HG02970 (cell line): ENCODE results near the gene FARSB.
A peak's percentile ranks its signal among the peaks of the same experiment; 100 is the strongest.
"Not testable (repeated sequence)": the region's sequence is repeated elsewhere in the genome, so short reads cannot be mapped to it uniquely, and the experiment has no call there.

Experiments
- ATAC-seq: cut with Tn5 transposase; IDR thresholded peaks from one replicate; pipeline ENCODE4 v1.9.1; 2021; ENCODE audit warnings: mild to moderate bottlenecking, moderate library complexity, moderate number of reproducible peaks; ENCODE audit not compliant: unreplicated experiment, low FRiP score

The FARSB gene

GRCh38 chr2:222655787-222656525 lies at the start of gene FARSB:
Gene FARSB (minus strand): TSS chr2:222656092. CDS start chr2:222656073, 19 bp downstream.
- peak; percentile 98 for ATAC-seq

DNA sequence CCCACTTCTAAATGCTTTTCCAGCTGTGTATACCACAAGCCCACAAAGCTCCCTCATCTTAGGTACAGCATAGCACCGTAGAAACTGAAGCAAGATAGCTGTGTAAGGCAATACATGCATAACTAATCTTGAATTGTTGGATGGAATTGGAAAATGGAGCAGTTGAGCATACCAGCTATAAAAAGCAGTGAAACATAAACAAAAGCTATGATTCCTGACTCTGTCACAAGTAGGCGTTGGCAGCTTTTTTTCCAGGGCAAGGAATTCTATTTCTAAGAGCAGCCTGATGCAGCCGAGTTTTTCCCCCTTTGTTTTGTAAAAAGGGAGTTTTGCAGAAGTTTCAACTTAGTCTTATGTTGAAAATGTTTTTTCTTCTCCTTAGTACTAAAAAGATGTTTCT lies 48.0 kb upstream of the FARSB start:
- no peak for ATAC-seq

- no peak for ATAC-seq
These were observed 47.2 kb upstream of the FARSB start for GRCh38 chr2:222703091-222703490.

- no peak for ATAC-seq
These were observed 45.8 kb upstream of the FARSB start for GRCh38 chr2:222701721-222702131.

- ATAC-seq, result no peak
These were observed 45.3 kb upstream of the FARSB start for GRCh38 chr2:222701233-222701632.

GRCh38 chr2:222698276-222698675 lies 42.4 kb upstream of the FARSB start:
- ATAC-seq, result no peak

DNA sequence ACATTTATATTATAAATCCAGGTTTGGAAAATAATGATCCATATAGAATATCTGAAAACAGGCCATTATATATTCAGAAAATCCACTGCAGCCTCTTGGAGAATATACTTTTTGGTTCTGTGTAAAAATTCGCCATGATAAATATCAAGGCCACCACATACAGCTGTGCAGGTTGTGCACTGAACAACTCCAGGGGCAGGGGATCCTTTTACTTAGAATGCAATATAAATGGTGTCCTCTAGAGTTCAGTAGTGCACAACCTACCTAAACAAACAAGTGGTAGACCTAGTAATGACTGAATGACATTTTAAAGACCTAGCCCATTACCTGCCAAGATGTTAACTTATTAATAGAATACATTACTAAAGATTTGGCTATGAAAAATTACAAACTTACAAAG lies 37.9 kb upstream of the FARSB start:
- no peak for ATAC-seq

GRCh38 chr2:222693413-222693812 lies 37.5 kb upstream of the FARSB start:
- not testable (repeated sequence) for ATAC-seq

GRCh38 chr2:222690564-222691200 lies 34.8 kb upstream of the FARSB start:
- peak; percentile 84 for ATAC-seq

DNA sequence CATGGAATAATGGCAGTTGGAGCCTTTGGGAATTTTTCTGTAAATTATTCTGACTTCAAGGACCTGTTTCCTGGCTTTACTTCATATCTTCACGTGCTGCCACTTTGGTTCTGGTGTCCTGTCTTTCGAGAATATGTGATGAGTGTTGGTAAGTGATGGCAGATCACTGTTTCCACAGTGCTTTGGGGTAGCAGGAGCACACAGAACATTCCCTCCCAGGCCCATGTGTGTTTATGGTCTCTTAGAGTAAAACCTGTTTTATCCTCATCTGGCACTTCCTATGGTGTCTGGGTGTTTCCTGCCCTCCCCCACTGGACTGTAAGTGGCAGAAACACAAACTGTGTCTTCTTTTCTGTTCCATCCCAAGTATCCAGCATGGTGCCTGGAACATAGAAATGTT lies 33.4 kb upstream of the FARSB start:
- ATAC-seq, result no peak

- ATAC-seq, result no peak
These were observed 33.0 kb upstream of the FARSB start for GRCh38 chr2:222688917-222689316.

GRCh38 chr2:222686086-222686750 lies 30.3 kb upstream of the FARSB start:
- ATAC-seq, result no peak

GRCh38 chr2:222683805-222684204 lies 27.9 kb upstream of the FARSB start:
- ATAC-seq, result no peak

- no peak for ATAC-seq
These were observed 22.1 kb upstream of the FARSB start for GRCh38 chr2:222677981-222678380.

GRCh38 chr2:222673883-222674282 lies 18.0 kb upstream of the FARSB start:
- no peak for ATAC-seq

DNA sequence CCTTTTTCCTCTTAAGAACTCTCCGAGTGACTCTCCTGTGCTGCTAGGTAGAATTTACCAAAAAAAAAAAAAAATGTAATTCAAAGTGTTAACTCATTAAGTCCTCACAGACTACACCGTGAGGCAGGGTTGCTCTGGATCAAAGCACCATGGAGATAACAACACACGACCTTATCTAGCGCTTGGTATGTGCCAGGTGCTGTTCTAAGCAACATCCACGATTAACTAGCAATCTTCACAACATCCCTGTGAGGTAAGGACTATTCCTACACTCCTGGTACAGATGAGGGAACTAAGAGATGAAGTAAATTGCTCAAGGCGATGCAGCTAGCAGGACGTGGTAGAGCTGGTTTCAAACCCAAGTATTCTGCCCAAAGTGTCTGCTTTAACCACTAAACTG lies 17.4 kb upstream of the FARSB start:
- ATAC-seq, result no peak

DNA sequence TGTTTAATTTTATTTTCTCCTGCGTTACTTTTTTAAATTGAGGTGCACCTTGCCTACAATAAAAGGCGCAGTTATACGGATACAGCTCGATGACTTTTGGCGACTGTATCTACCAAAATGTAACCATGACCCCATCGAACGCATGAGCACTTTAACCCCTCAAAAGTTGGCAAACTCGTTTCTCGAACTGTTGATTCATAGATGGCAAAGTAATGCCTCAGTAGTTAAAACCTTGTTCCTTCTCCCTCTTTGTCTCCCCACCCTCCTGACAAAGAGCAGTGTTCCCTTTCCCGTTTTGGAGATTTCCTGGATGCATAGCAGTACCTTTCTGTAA lies 16.1 kb upstream of the FARSB start:
- ATAC-seq, result no peak

- no peak for ATAC-seq
These were observed 15.6 kb upstream of the FARSB start, which contains the start of gene MOGAT1 for GRCh38 chr2:222671259-222672067. Gene MOGAT1 (plus strand): TSS chr2:222671658. CDS start chr2:222671786, 128 bp downstream.

DNA sequence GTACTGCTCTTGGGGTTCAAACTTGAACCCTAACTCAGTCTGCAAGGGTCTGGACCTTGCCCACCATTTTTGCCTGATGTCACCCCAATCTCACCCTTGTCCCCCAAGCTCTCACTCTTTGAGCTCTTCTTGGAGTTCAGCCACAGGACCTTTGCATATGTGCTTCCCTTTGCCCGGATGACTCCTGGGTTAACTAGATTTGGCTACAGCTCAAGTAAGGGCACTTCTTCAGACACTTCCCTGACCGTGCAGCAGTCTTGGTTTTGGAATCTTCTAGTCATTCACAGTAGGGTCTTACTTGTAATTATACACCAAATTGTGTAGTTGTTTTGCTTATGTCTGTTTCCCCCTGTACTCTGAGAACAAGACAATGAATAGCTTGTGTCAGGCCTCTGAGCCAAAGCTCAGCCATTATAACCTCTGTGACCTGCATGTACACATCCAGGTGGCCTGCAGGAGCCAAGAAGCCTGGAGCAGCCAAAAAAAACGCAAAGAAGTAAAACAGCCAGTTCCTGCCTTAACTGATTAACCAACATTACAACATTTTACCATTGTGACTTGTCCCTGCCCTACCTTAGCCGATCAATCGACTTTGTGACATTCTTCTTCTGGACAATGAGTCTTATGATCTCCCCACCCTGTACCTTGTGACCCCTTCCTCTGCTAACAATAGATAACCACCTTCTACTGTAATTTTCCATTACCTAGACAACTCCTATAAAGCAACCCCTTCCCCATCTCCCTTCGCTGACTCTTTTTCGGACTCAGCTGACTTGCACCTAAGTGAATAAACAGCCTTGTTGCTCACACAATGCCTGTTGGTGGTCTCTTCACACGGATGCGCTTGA lies 14.5 kb upstream of the FARSB start:
- no peak for ATAC-seq

DNA sequence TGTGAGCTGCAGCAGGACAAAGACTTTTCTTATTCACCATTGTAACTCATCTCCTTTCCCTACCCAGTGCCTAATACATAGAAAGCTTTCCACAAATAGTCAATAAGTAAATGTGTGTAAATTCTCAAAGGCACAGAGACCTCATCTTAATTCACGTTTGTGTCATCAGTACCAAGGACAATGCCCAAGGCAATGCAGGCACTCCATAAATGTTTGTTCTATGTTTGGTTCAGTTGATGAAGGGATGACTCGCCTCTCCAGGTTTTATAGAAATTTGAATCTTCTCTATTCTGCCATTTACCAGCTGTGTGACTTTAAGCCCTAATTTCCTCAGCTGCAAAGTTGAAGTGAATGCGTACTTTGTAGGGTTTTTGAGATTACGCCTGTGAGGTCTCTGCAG lies 13.5 kb upstream of the FARSB start:
- ATAC-seq, result no peak
